Activated CD4-positive, alpha-beta T cell treated with anti-CD3 and anti-CD28 coated beads, Interleukin-2, Interleukin-6, amounts not matched to agents 100 ng/mL and 50 ng/mL, durations not matched to agents 16 hours and 8 hours (primary cell): ENCODE measurements around the gene ANO10.
A peak's percentile ranks its signal among the peaks of the same experiment; 100 is the strongest.
"Not testable (repeated sequence)": the region's sequence is repeated elsewhere in the genome, so short reads cannot be mapped to it uniquely, and the experiment has no call there.

ENCODE experiments used
- DNase-seq: peaks from one replicate; pipeline ENCODE4 v3.0.0-alpha.2; 2020

Gene ANO10

GRCh38 chr3:43624619-43625305, 3.0 kb upstream of the ANO10 start:
- no peak for DNase-seq

- no peak for DNase-seq
Observed at GRCh38 chr3:43620831-43621655, 768 bp downstream of the ANO10 start.

- no peak for DNase-seq
Observed at GRCh38 chr3:43619588-43619987, 2.2 kb downstream of the ANO10 start.

GRCh38 chr3:43618142-43618541, 3.7 kb downstream of the ANO10 start:
- DNase-seq = no peak

- no peak for DNase-seq
Observed at GRCh38 chr3:43616034-43616433, 5.8 kb downstream of the ANO10 start.

- DNase-seq = no peak
Observed at GRCh38 chr3:43615133-43615532, 6.7 kb downstream of the ANO10 start.

- DNase-seq = no peak
Observed at GRCh38 chr3:43613976-43614375, 7.8 kb downstream of the ANO10 start.

GRCh38 chr3:43612419-43612818, 9.4 kb downstream of the ANO10 start:
- no peak for DNase-seq

- no peak for DNase-seq
Observed at GRCh38 chr3:43609406-43609805, 12.4 kb downstream of the ANO10 start.

GRCh38 chr3:43608751-43609150, 13.1 kb downstream of the ANO10 start:
- no peak for DNase-seq

- DNase-seq = no peak
Observed at GRCh38 chr3:43606284-43606683, 15.5 kb downstream of the ANO10 start.

- not testable (repeated sequence) for DNase-seq
Observed at GRCh38 chr3:43599959-43600358, 21.9 kb downstream of the ANO10 start.

- no peak for DNase-seq
Observed at GRCh38 chr3:43597961-43598360, 23.9 kb downstream of the ANO10 start.

- DNase-seq = not testable (repeated sequence)
Observed at GRCh38 chr3:43596178-43596577, 25.6 kb downstream of the ANO10 start.

- DNase-seq = not testable (repeated sequence)
Observed at GRCh38 chr3:43595280-43595679, 26.5 kb downstream of the ANO10 start.

- DNase-seq = not testable (repeated sequence)
Observed at GRCh38 chr3:43593588-43593987, 28.2 kb downstream of the ANO10 start.

GRCh38 chr3:43591866-43592265, 29.9 kb downstream of the ANO10 start:
- not testable (repeated sequence) for DNase-seq

GRCh38 chr3:43587303-43587702, 34.5 kb downstream of the ANO10 start:
- no peak for DNase-seq

- peak; percentile 7 for DNase-seq
Observed at GRCh38 chr3:43584043-43584826, 37.6 kb downstream of the ANO10 start.

GRCh38 chr3:43583481-43583880, 38.3 kb downstream of the ANO10 start:
- DNase-seq = no peak

GRCh38 chr3:43582866-43583265, 38.9 kb downstream of the ANO10 start:
- DNase-seq = no peak

GRCh38 chr3:43581343-43581742, 40.5 kb downstream of the ANO10 start:
- DNase-seq = no peak

GRCh38 chr3:43580181-43580580, 41.6 kb downstream of the ANO10 start:
- no peak for DNase-seq

GRCh38 chr3:43573576-43573975, 48.2 kb downstream of the ANO10 start:
- DNase-seq = no peak
